GM12878 (cell line): ENCODE data around the gene TMOD2. TPM values are rescaled to one million over a fixed set of nuclear protein-coding genes. Genes with fewer than 3 reads are reported as not detected.

Experiments
- ATAC-seq: fragments of 200-7000 bp; cut with Tn5 transposase; 3 replicates; pipeline ENCODE4 v1.9.1; 2020; ENCODE audit warnings: mild to moderate bottlenecking, moderate library complexity
- BruUV-seq: library from RNA; stranded (reverse); fragments of 400-500 nt; replicated peaks from 2 replicates; lab custom pipeline; 2021; lab: Mats Ljungman, UMichigan
- CTCF ChIA-PET: fragments of 300-600 bp; sonication (Branson Sonifier 250); formaldehyde crosslinking; extraction: SDS; loops from one replicate; lab custom pipeline; 2021; ENCODE audit warnings: inconsistent platforms; lab: Yijun Ruan, JAX
- POLR2A ChIA-PET: fragments of 350-600 bp; formaldehyde crosslinking; extraction: SDS; loops from one replicate; lab custom pipeline; 2021; ENCODE audit warnings: inconsistent platforms; lab: Charles Lee
- RAD21 ChIA-PET: fragments of 300-600 bp; sonication (Branson Sonifier 250); formaldehyde crosslinking; loops from one replicate; lab custom pipeline; 2023; ENCODE audit warnings: antibody characterized with exemption; ENCODE audit not compliant: unreplicated experiment; lab: Charles Lee
- SMC1A ChIA-PET: fragments of 300-600 bp; sonication (Branson Sonifier 250); formaldehyde crosslinking; loops from one replicate; lab custom pipeline; 2023; ENCODE audit not compliant: unreplicated experiment, uncharacterized antibody; lab: Charles Lee
- DNase-seq: peaks from one replicate; pipeline ENCODE4 v3.0.0-alpha.2; 2011; ENCODE audit warnings: low read depth, low spot score
- FAIRE-seq: peaks from 3 replicates; lab custom pipeline; 2011; peaks lifted over from hg19 to GRCh38; lab: Jason Lieb, UNC
- H2AFZ ChIP-seq: 2 replicates; pipeline ENCODE4 v1.6.0; 2011; ENCODE audit warnings: low read depth, low read length, control low read depth; ENCODE audit not compliant: control insufficient read depth
- H3K27ac ChIP-seq: 2 replicates; pipeline ENCODE4 v1.5.1; 2011; ENCODE audit warnings: control low read depth; ENCODE audit not compliant: control insufficient read depth, insufficient read depth
- H3K27me3 ChIP-seq, 2 experiments: replicated peaks in 1 of 2; 2 replicates each; pipeline versions ENCODE4 v1.6.0 to v1.6.1; 2011; ENCODE audit warnings: low read length in 1 of 2; ENCODE audit not compliant: control insufficient read depth in 2 of 2, insufficient read depth in 2 of 2
- H3K36me3 ChIP-seq, 2 experiments: 2 replicates each; pipeline ENCODE4 v1.5.1; 2011; ENCODE audit warnings: low read length in 1 of 2; ENCODE audit not compliant: control insufficient read depth in 2 of 2, insufficient read depth in 2 of 2
- H3K4me1 ChIP-seq: 2 replicates; pipeline ENCODE4 v1.6.1; 2011; ENCODE audit warnings: mild to moderate bottlenecking, low read length, moderate library complexity, mixed read lengths; ENCODE audit not compliant: control insufficient read depth, insufficient read depth
- H3K4me2 ChIP-seq: 2 replicates; pipeline ENCODE4 v1.6.0; 2011; ENCODE audit warnings: control low read depth; ENCODE audit not compliant: control insufficient read depth, insufficient read depth
- H3K4me3 ChIP-seq: fragments of 200-600 bp; sonication (generic); 2 replicates; pipeline ENCODE4 v1.5.1; 2016
- H3K79me2 ChIP-seq: 2 replicates; pipeline ENCODE4 v1.6.0; 2011; ENCODE audit warnings: low read length; ENCODE audit not compliant: control insufficient read depth, insufficient read depth
- H3K9ac ChIP-seq: 2 replicates; pipeline ENCODE4 v1.8.0; 2011; ENCODE audit warnings: low read length, control low read depth, mixed read lengths; ENCODE audit not compliant: control insufficient read depth, insufficient read depth
- H3K9me3 ChIP-seq: replicated peaks from 3 replicates; pipeline ENCODE4 v1.5.1; 2011; ENCODE audit warnings: mild to moderate bottlenecking, low read length; ENCODE audit not compliant: control insufficient read depth, insufficient read depth
- H4K20me1 ChIP-seq: 2 replicates; pipeline ENCODE4 v1.6.0; 2011; ENCODE audit not compliant: control insufficient read depth, insufficient read depth
- CBX3 ChIP-seq: fragments of 200-600 bp; sonication (generic); IDR thresholded peaks from 2 replicates; pipeline ENCODE4 v1.6.1; 2016; ENCODE audit warnings: low read depth, borderline replicate concordance
- KLF5 ChIP-seq: fragments of 450-650 bp; IDR thresholded peaks from 2 replicates; pipeline ENCODE4 v1.6.1; 2014; ENCODE audit warnings: mild to moderate bottlenecking; ENCODE audit not compliant: partially characterized antibody
- MEF2B ChIP-seq: fragments of 450-650 bp; IDR thresholded peaks from 2 replicates; pipeline ENCODE4 v1.6.1; 2018; ENCODE audit warnings: mild to moderate bottlenecking, moderate library complexity; ENCODE audit not compliant: partially characterized antibody, poor library complexity, severe bottlenecking
- MXI1 ChIP-seq: fragments of 150-350 bp; IDR thresholded peaks from 2 replicates; pipeline ENCODE4 v1.6.1; 2011; ENCODE audit warnings: low read depth, mild to moderate bottlenecking, inconsistent platforms, low read length, improper control_type of control experiment
- NFXL1 ChIP-seq: fragments of 450-650 bp; IDR thresholded peaks from 2 replicates; pipeline ENCODE4 v1.6.1; 2017; ENCODE audit warnings: antibody characterized with exemption, mild to moderate bottlenecking, borderline replicate concordance
- NR2F1 ChIP-seq: fragments of 450-650 bp; conservative IDR thresholded peaks from 2 replicates; pipeline ENCODE4 v1.6.1; 2017; ENCODE audit warnings: mild to moderate bottlenecking
- PML ChIP-seq: IDR thresholded peaks from 2 replicates; pipeline ENCODE4 v1.6.1; 2012; ENCODE audit warnings: low read length, inconsistent platforms
- POLR2AphosphoS2 ChIP-seq: IDR thresholded peaks from 2 replicates; pipeline ENCODE4 v1.6.1; 2011; ENCODE audit warnings: low read depth, mild to moderate bottlenecking, low read length, improper control_type of control experiment, moderate library complexity
- RFX5 ChIP-seq: IDR thresholded peaks from 2 replicates; pipeline ENCODE4 v1.6.1; 2011; ENCODE audit warnings: low read depth, low read length, improper control_type of control experiment
- SP1 ChIP-seq: IDR thresholded peaks from one replicate; pipeline ENCODE4 v1.6.1; 2011; ENCODE audit warnings: low read depth, low read length
- SRF ChIP-seq, 2 experiments: IDR thresholded peaks; 2 replicates each; pipeline ENCODE4 v1.6.1; 2011; ENCODE audit warnings: low read depth in 2 of 2, low read length in 2 of 2, mild to moderate bottlenecking in 1 of 2, moderate library complexity in 1 of 2
- TAF1 ChIP-seq: IDR thresholded peaks from 2 replicates; pipeline ENCODE4 v1.6.1; 2011; ENCODE audit warnings: mild to moderate bottlenecking, low read depth, low read length, borderline replicate concordance
- TARDBP ChIP-seq: IDR thresholded peaks from 2 replicates; pipeline ENCODE4 v1.6.1; 2016; ENCODE audit warnings: borderline replicate concordance
- TCF7 ChIP-seq: IDR thresholded peaks from 2 replicates; pipeline ENCODE4 v1.6.1; 2014; ENCODE audit warnings: antibody characterized with exemption, borderline replicate concordance
- WRNIP1 ChIP-seq: IDR thresholded peaks from 2 replicates; pipeline ENCODE4 v1.6.1; 2011; ENCODE audit warnings: low read depth, low read length, improper control_type of control experiment, borderline replicate concordance
- WGBS: methylation state at CpG from one replicate; pipeline ENCODE4 v1.1.6; 2016; ENCODE audit warnings: low lambda C conversion rate; ENCODE audit not compliant: insufficient replicate concordance, insufficient coverage; ENCODE audit errors: missing lambda C conversion rate; 5-methylcytosine and 5-hydroxymethylcytosine counted together
- in situ Hi-C: fragments of 300-500 bp; cut with MboI; formaldehyde crosslinking; loops from 9 replicates; pipeline ENCODE4 v1.14.3; 2018; ENCODE audit warnings: mixed read lengths
- intact Hi-C: fragments of 100-400 bp; cut with micrococcal nuclease; formaldehyde crosslinking; loops from one replicate; pipeline ENCODE4 v1.14.2; 2022; ENCODE audit not compliant: unreplicated experiment
- polyA plus RNA-seq, 11 experiments: library from polyadenylated mRNA; depleted of rRNA in 4 of 11; unstranded in 6 of 11; stranded (reverse) in 5 of 11; fragments of >200 nt; fragmentation: Nextera tagmentation in 4 of 11; fragmentation: Illumina TruSeq in 1 of 11; extraction: Ambion mirVana in 4 of 11; extraction: Trizol in 1 of 11; gene quantifications; 1 replicate in 1 of 11; 2 replicates in 10 of 11; pipeline versions ENCODE4 v1.2.1 to v1.2.3, GENCODE V29; 2011 to 2016; ENCODE audit warnings: inconsistent platforms in 2 of 11, missing spikeins in 2 of 11, low read depth in 1 of 11
- total RNA-seq, 4 experiments: library from RNA; depleted of rRNA in 3 of 4; stranded (reverse); fragments of >200 nt in 3 of 4; fragmentation: Illumina TruSeq in 1 of 4; extraction: Trizol in 1 of 4; gene quantifications; 2 replicates each; pipeline versions ENCODE4 v1.2.1 to v1.2.3, GENCODE V29; 2013 to 2021
- TF ChIP-seq, protein P1 (sequence below): fragments of 450-650 bp; IDR thresholded peaks from 2 replicates; pipeline ENCODE4 v1.6.1; 2017; ENCODE audit warnings: mild to moderate bottlenecking
- TF ChIP-seq, protein P2 (sequence below): fragments of 450-650 bp; IDR thresholded peaks from 2 replicates; pipeline ENCODE4 v1.6.1; 2017; ENCODE audit warnings: low read depth, mild to moderate bottlenecking, moderate library complexity
- TF ChIP-seq, protein P3 (sequence below): fragments of 450-650 bp; formaldehyde crosslinking; IDR thresholded peaks from 2 replicates; pipeline ENCODE4 v1.4.0; 2022; ENCODE audit warnings: mild to moderate bottlenecking, moderate library complexity

Gene TMOD2
- total and polyA plus RNA-seq, 10 of the 15 experiments (the other 5 are each of a cell fraction or from before 2014, with no cell fraction given): 0.61 to 15.2 (median 6.3) TPM

DNA sequence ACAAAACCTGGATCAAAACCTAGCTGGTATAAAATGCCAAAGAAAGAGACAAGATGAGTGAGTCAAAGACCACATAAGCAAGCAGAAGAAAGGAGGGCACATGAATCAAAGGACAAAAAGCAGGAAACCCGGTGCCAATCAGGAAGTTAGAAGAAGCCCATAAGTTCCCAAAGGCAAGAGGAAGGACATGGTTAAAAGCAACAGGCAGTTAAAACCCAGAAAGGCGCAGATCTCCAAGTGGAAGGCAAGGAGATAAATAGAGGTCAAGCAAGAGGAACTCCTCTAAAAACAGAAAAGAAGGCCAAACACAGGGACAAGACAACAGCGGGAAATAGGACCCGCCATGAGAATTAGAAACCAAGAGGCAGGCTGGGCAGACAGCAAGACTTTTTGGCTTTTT is 4.4 kb downstream of the TMOD2 start (continued):
- TF ChIP-seq, protein P1, sequence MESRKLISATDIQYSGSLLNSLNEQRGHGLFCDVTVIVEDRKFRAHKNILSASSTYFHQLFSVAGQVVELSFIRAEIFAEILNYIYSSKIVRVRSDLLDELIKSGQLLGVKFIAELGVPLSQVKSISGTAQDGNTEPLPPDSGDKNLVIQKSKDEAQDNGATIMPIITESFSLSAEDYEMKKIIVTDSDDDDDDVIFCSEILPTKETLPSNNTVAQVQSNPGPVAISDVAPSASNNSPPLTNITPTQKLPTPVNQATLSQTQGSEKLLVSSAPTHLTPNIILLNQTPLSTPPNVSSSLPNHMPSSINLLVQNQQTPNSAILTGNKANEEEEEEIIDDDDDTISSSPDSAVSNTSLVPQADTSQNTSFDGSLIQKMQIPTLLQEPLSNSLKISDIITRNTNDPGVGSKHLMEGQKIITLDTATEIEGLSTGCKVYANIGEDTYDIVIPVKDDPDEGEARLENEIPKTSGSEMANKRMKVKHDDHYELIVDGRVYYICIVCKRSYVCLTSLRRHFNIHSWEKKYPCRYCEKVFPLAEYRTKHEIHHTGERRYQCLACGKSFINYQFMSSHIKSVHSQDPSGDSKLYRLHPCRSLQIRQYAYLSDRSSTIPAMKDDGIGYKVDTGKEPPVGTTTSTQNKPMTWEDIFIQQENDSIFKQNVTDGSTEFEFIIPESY: no peak
- TF ChIP-seq TCF7: no peak
- no peak for TF ChIP-seq WRNIP1
- TF ChIP-seq TAF1: no peak
- TF ChIP-seq, protein P2, sequence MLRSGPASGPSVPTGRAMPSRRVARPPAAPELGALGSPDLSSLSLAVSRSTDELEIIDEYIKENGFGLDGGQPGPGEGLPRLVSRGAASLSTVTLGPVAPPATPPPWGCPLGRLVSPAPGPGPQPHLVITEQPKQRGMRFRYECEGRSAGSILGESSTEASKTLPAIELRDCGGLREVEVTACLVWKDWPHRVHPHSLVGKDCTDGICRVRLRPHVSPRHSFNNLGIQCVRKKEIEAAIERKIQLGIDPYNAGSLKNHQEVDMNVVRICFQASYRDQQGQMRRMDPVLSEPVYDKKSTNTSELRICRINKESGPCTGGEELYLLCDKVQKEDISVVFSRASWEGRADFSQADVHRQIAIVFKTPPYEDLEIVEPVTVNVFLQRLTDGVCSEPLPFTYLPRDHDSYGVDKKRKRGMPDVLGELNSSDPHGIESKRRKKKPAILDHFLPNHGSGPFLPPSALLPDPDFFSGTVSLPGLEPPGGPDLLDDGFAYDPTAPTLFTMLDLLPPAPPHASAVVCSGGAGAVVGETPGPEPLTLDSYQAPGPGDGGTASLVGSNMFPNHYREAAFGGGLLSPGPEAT: no peak
- no peak for TF ChIP-seq RFX5

- Histone ChIP-seq H3K9me3 (no peaks in the 10 kb centered on the region), H2AFZ (no peak overlapping the region), H3K4me2 (no peak overlapping the region), H3K27me3 (no peaks in the 10 kb centered on the region; a peak in 1 of 4 replicates), H3K4me3 (no peak overlapping the region), H3K27ac (no peak overlapping the region), H3K36me3 (no peaks in the 10 kb centered on the region), H3K4me1 (no peaks in the 10 kb centered on the region), H4K20me1 (no peaks in the 10 kb centered on the region), H3K79me2 (no peaks in the 10 kb centered on the region), H3K9ac (no peak overlapping the region)
- ChIA-PET RAD21 (interaction anchor here (1.7 to 2.4 kb wide), 2 partner anchors 20 kb away, joined by 6 read pairs; no protein-coding TSS in a partner anchor), POLR2A (no interaction called here), CTCF (interaction anchor here (0.6 to 4.2 kb wide), 6 partner anchors 9 to 360 kb away, joined by 3 to 31 read pairs (median 6); no protein-coding TSS in a partner anchor), SMC1A (interaction anchor here (2.8 kb wide), 1 partner anchor 20 kb away, joined by 12 read pairs; no protein-coding TSS in a partner anchor)
- no peak for DNase-seq
- no TSS peak for BruUV-seq
- WGBS: 62% methylated on average over 4 of the region's 4 CpGs
- in situ Hi-C loops: no loop called here
- intact Hi-C loops: no loop called here
- FAIRE-seq: no peak
- no peak for ATAC-seq
- TF ChIP-seq NFXL1 (no peak), SRF (IDR thresholded peaks at IDR 0.05; ENCODE audit: low read depth in 2 of 2, low read length in 2 of 2) (no peak), TAF1 (no peak), CBX3 (no peak), POLR2AphosphoS2 (no peak), MXI1 (no peak), NR2F1 (no peak), MEF2B (no peak), KLF5 (no peak), SP1 (no peak), PML (no peak), TARDBP (no peak)
- TF ChIP-seq, protein P3, sequence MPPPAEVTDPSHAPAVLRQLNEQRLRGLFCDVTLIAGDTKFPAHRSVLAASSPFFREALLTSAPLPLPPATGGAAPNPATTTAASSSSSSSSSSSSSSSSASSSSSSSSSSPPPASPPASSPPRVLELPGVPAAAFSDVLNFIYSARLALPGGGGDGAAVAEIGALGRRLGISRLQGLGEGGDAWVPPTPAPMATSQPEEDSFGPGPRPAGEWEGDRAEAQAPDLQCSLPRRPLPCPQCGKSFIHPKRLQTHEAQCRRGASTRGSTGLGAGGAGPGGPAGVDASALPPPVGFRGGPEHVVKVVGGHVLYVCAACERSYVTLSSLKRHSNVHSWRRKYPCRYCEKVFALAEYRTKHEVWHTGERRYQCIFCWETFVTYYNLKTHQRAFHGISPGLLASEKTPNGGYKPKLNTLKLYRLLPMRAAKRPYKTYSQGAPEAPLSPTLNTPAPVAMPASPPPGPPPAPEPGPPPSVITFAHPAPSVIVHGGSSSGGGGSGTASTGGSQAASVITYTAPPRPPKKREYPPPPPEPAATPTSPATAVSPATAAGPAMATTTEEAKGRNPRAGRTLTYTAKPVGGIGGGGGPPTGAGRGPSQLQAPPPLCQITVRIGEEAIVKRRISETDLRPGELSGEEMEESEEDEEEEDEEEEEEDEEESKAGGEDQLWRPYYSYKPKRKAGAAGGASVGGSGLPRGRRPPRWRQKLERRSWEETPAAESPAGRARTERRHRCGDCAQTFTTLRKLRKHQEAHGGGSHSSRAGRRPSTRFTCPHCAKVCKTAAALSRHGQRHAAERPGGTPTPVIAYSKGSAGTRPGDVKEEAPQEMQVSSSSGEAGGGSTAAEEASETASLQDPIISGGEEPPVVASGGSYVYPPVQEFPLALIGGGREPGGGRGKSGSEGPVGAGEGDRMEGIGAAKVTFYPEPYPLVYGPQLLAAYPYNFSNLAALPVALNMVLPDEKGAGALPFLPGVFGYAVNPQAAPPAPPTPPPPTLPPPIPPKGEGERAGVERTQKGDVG: no peak
These were observed 5.1 kb downstream of the TMOD2 start for GRCh38 chr15:51756482-51756881.
